GM18520 (cell line): ENCODE results near the gene SHC4.

Experiments
- ATAC-seq: cut with Tn5 transposase; IDR thresholded peaks from one replicate; pipeline ENCODE4 v1.9.1; 2021; ENCODE audit not compliant: unreplicated experiment

The SHC4 gene

GRCh38 chr15:48968066-48968465 lies 4.3 kb upstream of the SHC4 start:
- ATAC-seq = no peak

- ATAC-seq = no peak
Measured at GRCh38 chr15:48967336-48967735, 3.6 kb upstream of the SHC4 start.

- peak; percentile 85 for ATAC-seq
Measured at GRCh38 chr15:48966595-48967301, 3.0 kb upstream of the SHC4 start.

GRCh38 chr15:48965972-48966371 lies 2.3 kb upstream of the SHC4 start:
- no peak for ATAC-seq

GRCh38 chr15:48964898-48965297 lies 1.2 kb upstream of the SHC4 start:
- no peak for ATAC-seq

- no peak for ATAC-seq
Measured at GRCh38 chr15:48962662-48963523, 826 bp downstream of the SHC4 start.

- no peak for ATAC-seq
Measured at GRCh38 chr15:48955967-48956366, 7.8 kb downstream of the SHC4 start.

- no peak for ATAC-seq
Measured at GRCh38 chr15:48955370-48955769, 8.3 kb downstream of the SHC4 start.

GRCh38 chr15:48954538-48954937 lies 9.2 kb downstream of the SHC4 start:
- ATAC-seq = no peak

- no peak for ATAC-seq
Measured at GRCh38 chr15:48946840-48947187, 16.9 kb downstream of the SHC4 start.

- ATAC-seq = no peak
Measured at GRCh38 chr15:48946074-48946839, 17.5 kb downstream of the SHC4 start.

GRCh38 chr15:48945386-48945785 lies 18.3 kb downstream of the SHC4 start:
- no peak for ATAC-seq

- no peak for ATAC-seq
Measured at GRCh38 chr15:48941904-48942303, 21.8 kb downstream of the SHC4 start.

- peak; percentile 97 for ATAC-seq
Measured at GRCh38 chr15:48940508-48940907, 23.2 kb downstream of the SHC4 start.

GRCh38 chr15:48939648-48940047 lies 24.1 kb downstream of the SHC4 start:
- no peak for ATAC-seq

- ATAC-seq = no peak
Measured at GRCh38 chr15:48937886-48938285, 25.8 kb downstream of the SHC4 start.

- no peak for ATAC-seq
Measured at GRCh38 chr15:48936666-48937065, 27.1 kb downstream of the SHC4 start.

GRCh38 chr15:48935236-48935635 lies 28.5 kb downstream of the SHC4 start:
- ATAC-seq = no peak

GRCh38 chr15:48930735-48931134 lies 33.0 kb downstream of the SHC4 start:
- ATAC-seq = no peak

- no peak for ATAC-seq
Measured at GRCh38 chr15:48929661-48930060, 34.1 kb downstream of the SHC4 start.

- peak; percentile 33 for ATAC-seq
Measured at GRCh38 chr15:48928877-48929538, 34.7 kb downstream of the SHC4 start.
